GM12873 (cell line): ENCODE results near the gene GNAZ.

Experiments
- TF ChIP-seq, protein P1 (sequence below): IDR thresholded peaks from 2 replicates; pipeline ENCODE4 v1.5.1; 2012; ENCODE audit warnings: low read depth, mild to moderate bottlenecking, moderate library complexity, low read length, control low read depth; ENCODE audit not compliant: insufficient read depth; ENCODE audit errors: missing control alignments

Gene GNAZ

GRCh38 chr22:23103199-23103954 lies 33.1 kb downstream of the GNAZ start:
- TF ChIP-seq, protein P1, sequence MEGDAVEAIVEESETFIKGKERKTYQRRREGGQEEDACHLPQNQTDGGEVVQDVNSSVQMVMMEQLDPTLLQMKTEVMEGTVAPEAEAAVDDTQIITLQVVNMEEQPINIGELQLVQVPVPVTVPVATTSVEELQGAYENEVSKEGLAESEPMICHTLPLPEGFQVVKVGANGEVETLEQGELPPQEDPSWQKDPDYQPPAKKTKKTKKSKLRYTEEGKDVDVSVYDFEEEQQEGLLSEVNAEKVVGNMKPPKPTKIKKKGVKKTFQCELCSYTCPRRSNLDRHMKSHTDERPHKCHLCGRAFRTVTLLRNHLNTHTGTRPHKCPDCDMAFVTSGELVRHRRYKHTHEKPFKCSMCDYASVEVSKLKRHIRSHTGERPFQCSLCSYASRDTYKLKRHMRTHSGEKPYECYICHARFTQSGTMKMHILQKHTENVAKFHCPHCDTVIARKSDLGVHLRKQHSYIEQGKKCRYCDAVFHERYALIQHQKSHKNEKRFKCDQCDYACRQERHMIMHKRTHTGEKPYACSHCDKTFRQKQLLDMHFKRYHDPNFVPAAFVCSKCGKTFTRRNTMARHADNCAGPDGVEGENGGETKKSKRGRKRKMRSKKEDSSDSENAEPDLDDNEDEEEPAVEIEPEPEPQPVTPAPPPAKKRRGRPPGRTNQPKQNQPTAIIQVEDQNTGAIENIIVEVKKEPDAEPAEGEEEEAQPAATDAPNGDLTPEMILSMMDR = no peak

GRCh38 chr22:23104187-23104971 lies 34.1 kb downstream of the GNAZ start:
- TF ChIP-seq, protein P1 = no peak

- TF ChIP-seq, protein P1 = no peak
Observed at GRCh38 chr22:23105304-23105703, 35.0 kb downstream of the GNAZ start.

DNA sequence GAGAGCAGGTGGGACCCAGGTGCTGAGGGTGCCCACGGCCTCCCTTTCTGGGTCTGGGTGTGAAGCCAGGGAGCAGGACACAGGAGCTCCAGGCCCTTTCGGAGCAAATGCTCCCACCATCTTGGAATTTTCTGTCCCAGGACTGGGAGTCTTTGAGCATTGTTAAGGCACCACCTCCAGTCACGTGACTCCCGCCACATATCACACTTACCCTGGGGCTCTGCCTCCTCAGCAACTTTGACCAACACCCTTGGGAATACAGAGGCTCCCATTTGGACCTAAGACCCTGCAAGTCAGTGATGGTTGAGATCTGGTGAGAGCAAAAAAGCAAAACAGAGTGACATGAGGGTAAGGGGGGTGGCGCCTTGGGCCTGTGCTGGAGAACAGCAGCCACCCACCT lies 35.6 kb downstream of the GNAZ start:
- TF ChIP-seq, protein P1 = no peak

DNA sequence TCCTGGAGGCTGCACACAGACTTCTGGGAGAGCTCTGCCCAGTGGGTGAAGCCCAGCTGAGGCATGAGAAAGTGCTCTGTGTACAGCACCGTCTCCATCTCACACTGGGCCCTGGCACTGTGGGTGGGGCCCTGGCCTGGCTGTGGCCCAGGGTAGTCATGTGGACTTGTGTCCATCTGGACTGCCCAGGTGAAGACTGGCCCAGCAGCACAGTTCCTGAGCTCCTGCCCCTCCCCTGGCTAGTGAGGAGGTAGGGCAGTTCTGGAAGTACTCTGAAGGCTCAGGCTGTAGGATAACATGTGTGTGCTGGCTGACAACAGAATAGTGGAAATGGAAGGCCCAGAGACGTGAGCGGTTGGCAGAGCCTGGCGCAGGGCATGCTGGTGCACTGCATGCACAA lies 36.0 kb downstream of the GNAZ start:
- TF ChIP-seq, protein P1 = no peak

- TF ChIP-seq, protein P1 = no peak
Observed at GRCh38 chr22:23106906-23107367, 36.6 kb downstream of the GNAZ start.

DNA sequence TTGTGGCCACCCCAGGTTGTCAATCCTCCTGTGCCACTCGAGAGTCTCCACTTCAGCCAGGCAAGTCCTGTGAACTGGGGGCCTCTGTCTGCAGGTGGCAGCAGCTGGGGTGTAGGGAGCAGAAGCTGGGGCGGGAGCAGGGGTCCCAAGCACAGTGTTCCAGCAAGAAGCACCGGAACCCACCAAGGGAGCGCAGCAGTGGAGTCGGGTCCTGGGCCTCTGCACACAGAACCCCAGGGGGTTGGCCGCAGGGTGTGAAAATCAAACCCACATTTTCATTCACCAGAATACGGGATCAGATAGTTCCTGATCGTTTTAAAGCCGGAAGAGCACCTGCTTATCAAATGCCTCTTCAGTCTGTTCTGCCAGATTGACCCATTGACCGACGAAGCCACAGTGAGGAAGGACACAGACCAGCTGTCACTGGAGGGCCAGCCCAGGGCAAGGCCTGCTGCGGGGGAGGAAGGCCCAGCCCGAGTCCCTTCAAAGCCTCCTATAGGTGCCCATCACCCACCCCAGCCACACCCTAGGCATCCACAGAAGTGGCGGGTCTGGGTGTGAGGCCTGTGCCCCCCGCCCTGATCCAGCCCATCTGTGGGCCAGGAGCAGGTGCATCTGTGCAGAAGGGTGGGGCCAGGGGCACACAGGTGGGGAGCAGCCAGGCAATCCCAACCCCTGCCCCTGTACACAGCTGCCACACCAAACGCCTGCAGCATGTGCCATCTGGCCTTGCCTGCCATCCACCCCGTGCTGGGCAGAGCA lies 37.3 kb downstream of the GNAZ start:
- TF ChIP-seq, protein P1 = no peak
